ENCODE data around the gene TMEM25. TPM values are rescaled to one million over a fixed set of nuclear protein-coding genes. Genes with fewer than 3 reads are reported as not detected.

The TMEM25 gene
- total and polyA plus RNA-seq, 12 donors = 27.0 to 113 (median 55.9) TPM

GRCh38 chr11:118511601-118512000 is 19.4 kb upstream of the TMEM25 start:
- 87 to 95% (median 92%) methylated on average over 5 of the region's 5 CpGs for WGBS, 4 donors
- intact Hi-C loops (cut with DNase I) = no loop called here
- H3K36me3 ChIP-seq (replicated peaks in 1 of 2) = peaks cover 0 to 97% of the 10 kb centered on the region in 2 donors

GRCh38 chr11:118514103-118514502 is 16.9 kb upstream of the TMEM25 start:
- H3K27me3 ChIP-seq = no peaks in the 10 kb centered on the region
- no peak overlapping the region for H3K27ac ChIP-seq
- H3K4me3 ChIP-seq = no peak overlapping the region
- WGBS, 4 donors = 80 to 93% (median 82%) methylated on average over 7 of the region's 7 CpGs
- H3K4me1 ChIP-seq (replicated peaks in 1 of 2) = no peaks in the 10 kb centered on the region
- peaks cover 0 to 87% of the 10 kb centered on the region in 2 donors for H3K36me3 ChIP-seq (replicated peaks in 1 of 2)
- no peak for TF ChIP-seq CTCF (IDR thresholded peaks at IDR 0.05)
- no peak for TF ChIP-seq POLR2A (IDR thresholded peaks at IDR 0.05)
- intact Hi-C loops (cut with DNase I) = no loop called here
- H3K9me3 ChIP-seq (replicated peaks in 1 of 3) = no peaks in the 10 kb centered on the region
- no peak for DNase-seq

More at GRCh38 chr11:118511601-118512000, 19.4 kb upstream of the TMEM25 start:
- Histone ChIP-seq H3K9me3 (replicated peaks in 1 of 3) (no peaks in the 10 kb centered on the region), H3K27ac (no peak overlapping the region), H3K4me1 (replicated peaks in 1 of 2) (no peaks in the 10 kb centered on the region), H3K27me3 (no peaks in the 10 kb centered on the region), H3K4me3 (no peak overlapping the region)
- no peak for TF ChIP-seq POLR2A (IDR thresholded peaks at IDR 0.05)
- no peak for TF ChIP-seq CTCF (IDR thresholded peaks at IDR 0.05)
- DNase-seq = no peak

DNA sequence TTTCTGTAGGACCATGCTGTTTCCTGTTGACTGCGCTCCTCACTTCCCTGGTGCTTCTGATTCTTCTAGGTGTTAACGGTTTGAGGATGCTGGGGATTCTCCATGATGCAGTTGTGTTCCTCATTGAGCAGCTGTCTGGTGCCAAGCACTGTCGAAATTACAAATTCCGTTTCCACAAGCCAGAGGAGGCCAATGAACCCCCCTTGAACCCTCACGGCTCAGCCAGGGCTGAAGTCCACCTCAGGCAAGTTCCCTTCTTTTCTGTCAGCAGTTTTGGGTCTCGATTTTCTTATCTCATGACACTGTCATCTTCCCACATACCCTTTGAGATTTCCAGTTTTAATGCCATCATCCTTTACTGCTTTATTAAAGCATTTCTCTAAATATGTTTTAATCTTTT is 11.4 kb upstream of the TMEM25 start:
- Histone ChIP-seq H3K4me3 (no peak overlapping the region), H3K27me3 (no peaks in the 10 kb centered on the region), H3K9me3 (replicated peaks in 1 of 3) (no peaks in the 10 kb centered on the region), H3K36me3 (replicated peaks in 1 of 2) (peaks cover 0 to 76% of the 10 kb centered on the region in 2 donors), H3K4me1 (replicated peaks in 1 of 2) (peaks cover 8 to 9% of the 10 kb centered on the region in 2 donors), H3K27ac (no peak overlapping the region)
- no peak for DNase-seq
- TF ChIP-seq CTCF (IDR thresholded peaks at IDR 0.05) (no peak), POLR2A (IDR thresholded peaks at IDR 0.05) (no peak)
- WGBS, 4 donors = 84 to 90% (median 87%) methylated on average over 6 of the region's 6 CpGs
- intact Hi-C loops (cut with DNase I) = no loop called here

- no peak for TF ChIP-seq POLR2A (IDR thresholded peaks at IDR 0.05)
- TF ChIP-seq CTCF (IDR thresholded peaks at IDR 0.05) = no peak
- DNase-seq = no peak
- Histone ChIP-seq H3K27me3 (no peaks in the 10 kb centered on the region), H3K9me3 (replicated peaks in 1 of 3) (no peaks in the 10 kb centered on the region), H3K27ac (no peak overlapping the region), H3K36me3 (replicated peaks in 1 of 2) (peaks cover 0 to 55% of the 10 kb centered on the region in 2 donors), H3K4me3 (no peak overlapping the region), H3K4me1 (replicated peaks in 1 of 2) (peaks cover 8 to 15% of the 10 kb centered on the region in 2 donors)
- 71 to 91% (median 73%) methylated on average over 8 to 13 of the region's 13 CpGs for WGBS, 4 donors
- intact Hi-C loops (cut with DNase I) = no loop called here
These were observed 9.1 kb upstream of the TMEM25 start for GRCh38 chr11:118521892-118522311.

Data from adrenal gland (tissue), 12 donors.